ENCODE measurements around the gene ACACA. TPM values are rescaled to one million over a fixed set of nuclear protein-coding genes. Genes with fewer than 3 reads are reported as not detected.

Gene ACACA
- total and polyA plus RNA-seq, 9 of the 15 experiments (the other 6 are each of a cell fraction or from before 2014, with no cell fraction given) = 35.9 to 135 (median 88.4) TPM

DNA sequence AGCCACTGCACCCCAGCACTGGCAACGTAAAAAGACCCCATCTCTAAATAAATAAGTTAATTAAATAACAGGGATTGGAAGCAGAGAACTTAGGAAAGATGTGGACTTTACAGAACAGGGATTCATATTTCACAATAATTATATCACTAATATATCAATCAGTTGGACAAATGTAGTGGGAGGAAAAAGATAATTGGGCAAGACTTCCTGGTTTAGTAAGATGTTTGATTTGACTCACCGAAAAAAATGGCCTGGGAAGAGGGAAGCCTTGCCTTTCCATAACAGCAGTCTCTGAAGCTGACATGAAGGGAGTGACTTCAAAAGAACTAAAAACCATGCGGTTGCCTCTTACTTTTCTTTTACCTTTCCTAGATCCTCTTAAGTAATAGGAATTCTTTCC lies 46.0 kb downstream of the ACACA start:
- CTCF ChIA-PET (ENCODE audit: low intra/inter-chr PET ratio) = no interaction called here
- Histone ChIP-seq H3K9me3 (replicated peaks; ENCODE audit: control insufficient read depth, insufficient read depth, low read depth, low read length) (no peaks in the 10 kb centered on the region), H3K79me2 (ENCODE audit: control insufficient read depth, insufficient read depth, low read length) (peaks cover 36% of the 10 kb centered on the region), H3K9ac (ENCODE audit: insufficient read depth in 1 of 2, low read depth in 2 of 2, low read length in 2 of 2) (peak overlapping the region in 1 of 2 experiments; percentile 92; a peak in 1 of 4 replicates), H4K20me1 (replicated peaks; ENCODE audit: control insufficient read depth, insufficient read depth, low read length) (no peaks in the 10 kb centered on the region), H3K4me1 (replicated peaks in 1 of 2; ENCODE audit: control insufficient read depth in 2 of 2, insufficient read depth in 2 of 2, low read length in 2 of 2) (peaks cover 14 to 17% of the 10 kb centered on the region in 2 experiments), H3K4me2 (ENCODE audit: insufficient read depth, low read length) (no peak overlapping the region), H3K27ac (ENCODE audit: extremely low read depth, low read depth, low read length) (peak overlapping the region; percentile 97; the same call in 2 of the 3 replicates), H3K4me3 (no peak overlapping the region), H3K27me3 (ENCODE audit: control insufficient read depth in 2 of 2, insufficient read depth in 2 of 2, low read length in 2 of 2) (no peaks in the 10 kb centered on the region), H2AFZ (ENCODE audit: low read depth, low read length) (peak overlapping the region; percentile 92), H3K9me1 (ENCODE audit: control insufficient read depth, insufficient read depth, low read length) (no peaks in the 10 kb centered on the region), H3K36me3 (ENCODE audit: control insufficient read depth, insufficient read depth, low read length) (peaks cover 10% of the 10 kb centered on the region; the same call in 1 of the 3 replicates)
- no peak for FAIRE-seq
- intact Hi-C loops (cut with micrococcal nuclease) = loop anchor here (10.0 kb wide), 1 partner anchor 76 kb away; no protein-coding TSS in a partner anchor
- no peak for DNase-seq (ENCODE audit: extremely low read depth in 1 of 4, low spot score in 3 of 4)
- BruUV-seq (replicated peaks) = no TSS peak
- TF ChIP-seq, protein P1, sequence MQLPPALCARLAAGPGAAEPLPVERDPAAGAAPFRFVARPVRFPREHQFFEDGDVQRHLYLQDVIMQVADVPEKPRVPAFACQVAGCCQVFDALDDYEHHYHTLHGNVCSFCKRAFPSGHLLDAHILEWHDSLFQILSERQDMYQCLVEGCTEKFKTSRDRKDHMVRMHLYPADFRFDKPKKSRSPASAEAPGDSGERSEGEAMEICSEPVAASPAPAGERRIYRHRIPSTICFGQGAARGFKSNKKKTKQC (CRISPR knock-in tag; IDR thresholded peaks at IDR 0.05) = no peak
- TF ChIP-seq CEBPB (tag; IDR thresholded peaks at IDR 0.05) = peak; percentile 73
- no peak for TF ChIP-seq CEBPG (CRISPR knock-in tag; IDR thresholded peaks at IDR 0.05)
- TF ChIP-seq CEBPG (tag; conservative IDR thresholded peaks at IDR 0.05 in 1 of 2, IDR thresholded peaks at IDR 0.05 in 1 of 2) = peak; percentile 37 to 67; a peak in 2 of 4 replicates
- in situ Hi-C loops (cut with MboI) = no loop called here
- 51% methylated on average over 3 of the region's 3 CpGs for WGBS (ENCODE audit: insufficient coverage, low coverage, missing lambda C conversion rate)
- POLR2A ChIA-PET = interaction anchor here (1.0 kb wide), 2 partner anchors 13 to 15 kb away, joined by 3 to 4 read pairs; partner anchors contain the start of gene C17orf78
- ATAC-seq = no peak

Data from K562 (cell line).